DMS114 treated with DMSO at 0.1 percent for 48 hours (cell line): Measurements from ENCODE around the gene EXTL1.
"Not testable (repeated sequence)": the region's sequence is repeated elsewhere in the genome, so short reads cannot be mapped to it uniquely, and the experiment has no call there.

ENCODE experiments used
- DNase-seq: peaks from one replicate; lab custom pipeline; 2025; ENCODE audit not compliant: unreplicated experiment; lab: John Stamatoyannopoulos, UW

Gene EXTL1, protein sequence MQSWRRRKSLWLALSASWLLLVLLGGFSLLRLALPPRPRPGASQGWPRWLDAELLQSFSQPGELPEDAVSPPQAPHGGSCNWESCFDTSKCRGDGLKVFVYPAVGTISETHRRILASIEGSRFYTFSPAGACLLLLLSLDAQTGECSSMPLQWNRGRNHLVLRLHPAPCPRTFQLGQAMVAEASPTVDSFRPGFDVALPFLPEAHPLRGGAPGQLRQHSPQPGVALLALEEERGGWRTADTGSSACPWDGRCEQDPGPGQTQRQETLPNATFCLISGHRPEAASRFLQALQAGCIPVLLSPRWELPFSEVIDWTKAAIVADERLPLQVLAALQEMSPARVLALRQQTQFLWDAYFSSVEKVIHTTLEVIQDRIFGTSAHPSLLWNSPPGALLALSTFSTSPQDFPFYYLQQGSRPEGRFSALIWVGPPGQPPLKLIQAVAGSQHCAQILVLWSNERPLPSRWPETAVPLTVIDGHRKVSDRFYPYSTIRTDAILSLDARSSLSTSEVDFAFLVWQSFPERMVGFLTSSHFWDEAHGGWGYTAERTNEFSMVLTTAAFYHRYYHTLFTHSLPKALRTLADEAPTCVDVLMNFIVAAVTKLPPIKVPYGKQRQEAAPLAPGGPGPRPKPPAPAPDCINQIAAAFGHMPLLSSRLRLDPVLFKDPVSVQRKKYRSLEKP

DNA sequence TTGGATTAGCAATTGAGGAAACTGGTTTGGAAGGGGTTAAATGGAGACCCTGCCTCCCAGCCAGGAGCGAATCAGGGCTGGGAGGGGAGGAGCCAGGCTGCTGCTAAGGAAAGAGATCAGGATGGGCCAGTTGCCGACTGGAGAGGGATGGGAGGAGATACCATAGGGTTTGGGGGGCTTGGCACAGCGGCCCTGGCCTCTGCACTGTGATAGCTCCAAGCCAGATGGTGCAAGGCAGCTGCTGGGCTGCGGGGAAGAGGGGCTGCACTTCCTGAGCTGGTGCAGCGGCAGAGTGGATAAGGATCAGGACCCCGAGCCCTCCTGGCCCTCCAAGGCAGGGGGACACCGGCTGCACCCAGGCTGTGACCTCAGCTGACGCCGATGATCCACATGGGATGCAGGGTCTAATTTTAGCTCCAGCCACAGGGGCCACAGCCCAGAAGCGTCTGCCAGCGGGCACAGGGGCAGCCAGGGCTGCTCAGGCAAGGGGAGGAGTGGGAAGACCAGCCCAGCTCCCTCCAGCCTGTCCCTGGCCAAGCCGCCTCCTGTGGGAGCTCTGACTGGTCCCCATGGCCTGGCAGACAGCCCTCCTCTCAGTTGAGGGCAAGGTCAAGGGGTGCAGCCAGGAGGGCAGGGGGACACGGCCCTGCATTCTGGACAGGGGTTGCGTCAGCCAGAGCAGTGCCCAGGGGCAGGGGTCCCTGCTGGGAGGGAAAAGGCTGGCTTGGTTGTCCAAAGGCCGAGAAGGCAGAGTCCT is at the start of gene EXTL1:
Gene EXTL1, plus strand, starts transcription at position 129 of the 757 bp plus-strand sequence. CDS start 872 bp downstream, outside the sequence.
- DNase-seq = peak; percentile 19

DNA sequence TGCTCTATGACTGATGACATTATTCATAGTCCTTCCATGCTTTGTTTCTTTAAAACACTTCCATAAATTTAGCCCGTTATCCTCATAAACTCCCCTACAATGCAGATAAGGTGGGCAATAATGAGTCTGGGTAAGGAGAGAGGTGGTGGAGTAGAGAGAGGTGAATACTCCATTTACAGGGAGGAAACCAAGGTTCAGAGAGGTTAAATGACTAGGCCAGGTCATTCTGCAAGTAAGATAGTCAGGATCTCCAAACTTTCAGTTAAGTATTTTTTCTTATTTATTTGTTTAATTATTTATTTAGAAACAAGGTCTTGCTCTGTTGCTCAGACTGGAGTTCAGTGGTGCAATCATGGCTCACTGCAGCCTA is 49.8 kb upstream of the EXTL1 start:
- DNase-seq = no peak

DNA sequence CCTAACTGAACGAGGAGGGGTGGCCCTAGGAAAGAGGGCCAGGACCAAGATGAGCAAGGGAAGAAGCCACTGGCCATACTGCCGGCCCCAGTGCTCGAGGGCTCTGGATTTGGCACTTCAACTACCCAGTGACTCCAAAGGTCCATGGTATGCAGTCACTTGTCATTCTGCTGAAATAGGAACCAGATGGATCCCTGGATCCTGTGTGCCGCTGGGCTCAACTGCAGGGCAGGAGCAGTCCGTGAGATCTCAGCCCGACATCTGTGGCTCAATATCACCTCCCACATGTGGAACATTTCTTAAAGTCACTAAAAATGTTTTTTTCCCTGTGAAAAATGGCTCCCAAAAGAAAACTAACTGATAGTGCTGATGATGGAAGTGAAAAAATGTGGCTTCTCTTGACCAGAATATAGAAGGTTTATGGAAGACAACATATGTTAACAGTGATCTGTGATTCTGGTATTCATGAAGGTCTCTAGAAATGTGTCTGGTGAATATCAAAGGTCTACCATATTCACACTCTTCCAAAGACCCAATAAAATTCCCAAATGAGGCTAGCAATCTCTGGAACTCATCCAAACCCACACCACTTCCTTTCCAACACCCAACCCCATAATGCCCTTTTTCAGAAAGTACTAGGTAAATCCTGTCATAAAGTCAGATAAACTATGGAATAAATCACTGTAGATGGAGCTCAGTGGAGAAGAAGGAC is 47.8 kb upstream of the EXTL1 start:
- no peak for DNase-seq

DNA sequence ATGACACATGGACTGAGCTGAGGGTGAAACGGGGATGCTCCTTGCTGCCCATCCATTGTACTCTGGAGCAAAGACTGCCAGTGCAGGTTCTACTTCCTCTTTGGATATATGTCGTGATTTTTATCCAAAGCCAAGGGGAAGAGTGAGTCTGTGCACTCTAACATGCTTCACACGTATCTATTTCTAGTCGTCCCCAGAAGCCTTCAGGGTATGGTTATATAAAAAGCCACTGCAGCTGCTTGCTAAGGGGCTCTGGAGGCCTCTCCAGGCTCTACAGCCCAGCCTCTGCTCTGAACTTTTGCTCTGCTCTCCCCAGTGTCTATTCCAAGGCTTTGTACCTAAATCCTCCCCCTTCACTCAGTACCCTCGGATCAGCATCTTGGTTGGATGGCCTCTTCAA is 43.8 kb upstream of the EXTL1 start:
- DNase-seq = no peak

DNA sequence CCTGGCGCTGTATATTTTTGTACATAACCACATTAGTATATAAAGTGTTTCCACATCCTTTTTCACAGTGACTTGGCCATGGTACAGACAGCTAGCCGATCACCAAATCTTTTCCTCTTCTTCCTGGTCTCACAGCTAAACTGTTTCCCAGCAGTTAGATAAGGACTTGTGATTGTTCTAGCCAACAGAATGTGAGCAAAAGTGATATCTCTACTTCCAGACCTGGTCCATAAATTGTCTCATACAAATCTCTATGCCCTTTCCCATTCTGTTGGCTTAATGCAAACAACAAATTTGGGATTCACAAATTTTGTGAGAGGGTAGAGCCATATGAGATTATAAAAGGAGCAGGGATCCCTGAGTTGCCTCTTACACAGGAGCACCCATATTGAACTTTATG is 43.2 kb upstream of the EXTL1 start:
- no peak for DNase-seq

DNA sequence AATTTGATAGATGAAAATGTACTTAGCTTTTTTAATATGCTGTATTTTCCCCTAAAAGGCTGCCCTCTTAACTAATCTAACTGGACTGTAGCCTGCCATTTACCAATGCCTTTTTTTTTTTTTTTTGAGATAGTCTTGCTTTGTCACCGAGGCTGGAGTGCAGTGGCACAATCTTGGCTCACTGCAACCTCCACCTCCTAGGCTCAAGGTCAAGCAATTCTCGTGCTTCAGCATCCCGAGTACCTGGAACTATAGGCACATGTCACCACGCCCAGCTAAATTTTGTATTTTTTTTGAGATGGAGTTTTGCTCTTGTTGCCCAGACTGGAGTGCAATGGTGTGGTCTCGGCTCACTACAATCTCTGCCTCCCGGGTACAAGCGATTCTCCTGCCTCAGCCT is 42.4 kb upstream of the EXTL1 start:
- no peak for DNase-seq

DNA sequence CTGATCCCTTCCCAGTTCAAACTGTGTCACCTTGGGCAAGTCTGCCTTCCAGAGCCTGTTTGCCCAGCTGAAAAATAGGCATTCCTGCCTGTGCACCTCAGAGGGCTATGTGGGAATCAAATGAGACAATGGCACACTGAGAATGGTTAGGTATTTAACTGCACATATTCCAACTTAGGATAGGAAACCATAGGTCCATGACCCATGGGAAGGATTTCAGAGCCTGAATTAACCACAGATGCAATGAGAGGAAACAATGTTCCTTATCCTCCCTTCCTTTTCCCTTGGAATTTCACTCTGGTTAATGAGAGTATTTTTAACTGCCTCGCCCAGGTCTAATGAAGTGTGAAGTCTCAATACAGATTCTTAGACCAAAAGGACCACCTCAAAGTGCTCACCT is 36.4 kb upstream of the EXTL1 start:
- no peak for DNase-seq

DNA sequence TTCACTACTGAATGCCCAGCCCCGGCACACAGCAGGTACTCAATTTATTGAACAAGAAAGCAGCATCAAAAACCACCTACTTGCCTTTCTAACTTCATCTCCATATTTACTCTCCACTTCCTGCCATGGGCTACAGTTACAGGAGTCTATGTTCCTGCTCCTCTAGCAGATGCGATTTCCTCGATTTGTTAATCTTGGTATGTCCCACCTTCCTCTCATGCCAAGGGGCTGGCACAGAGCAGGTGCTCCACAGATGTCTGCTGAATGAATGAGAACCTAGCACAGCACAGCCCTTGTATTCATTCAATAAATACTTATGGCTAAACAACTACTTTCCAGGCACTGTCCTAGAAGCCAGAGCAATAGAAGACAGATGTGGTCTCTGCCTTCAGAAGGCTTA is 35.9 kb upstream of the EXTL1 start:
- no peak for DNase-seq

DNA sequence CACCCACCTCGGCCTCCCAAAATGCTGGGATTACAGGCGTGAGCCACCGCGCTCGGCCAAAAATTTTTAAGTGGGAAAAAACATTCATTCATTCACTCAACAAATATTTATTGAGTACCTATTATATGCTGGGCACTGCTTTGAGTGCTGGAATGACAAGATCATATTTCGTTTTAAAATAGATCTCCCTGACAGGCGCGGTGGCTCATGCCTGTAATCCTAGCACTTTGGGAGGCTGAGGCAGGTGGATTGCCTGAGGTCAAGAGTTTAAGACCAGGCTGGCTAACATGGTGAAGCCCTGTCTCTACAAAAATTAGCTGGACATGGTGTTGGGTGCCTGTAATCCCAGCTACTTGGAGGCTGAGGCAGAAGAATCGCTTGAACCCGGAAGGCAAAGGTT is 34.8 kb upstream of the EXTL1 start:
- DNase-seq = not testable (repeated sequence)

DNA sequence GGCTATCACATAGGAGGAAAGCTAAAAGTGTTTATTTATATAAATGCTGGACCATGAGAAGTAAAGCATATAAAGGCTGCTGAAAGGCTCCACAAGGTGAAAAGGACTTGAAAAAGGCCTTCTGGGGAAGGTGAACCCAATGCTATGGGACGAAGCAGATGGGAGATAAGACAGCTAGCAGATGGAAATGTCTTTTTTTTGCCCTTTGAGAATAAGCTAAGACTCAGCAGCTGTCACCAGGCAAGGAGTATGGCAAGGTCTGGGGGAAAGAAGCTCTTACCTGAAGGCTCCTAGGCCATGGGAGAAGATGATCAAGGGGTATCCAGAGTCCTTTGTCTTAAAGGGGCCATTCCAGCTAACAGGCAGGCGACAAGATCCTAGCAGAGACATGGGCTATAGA is 33.6 kb upstream of the EXTL1 start:
- no peak for DNase-seq

DNA sequence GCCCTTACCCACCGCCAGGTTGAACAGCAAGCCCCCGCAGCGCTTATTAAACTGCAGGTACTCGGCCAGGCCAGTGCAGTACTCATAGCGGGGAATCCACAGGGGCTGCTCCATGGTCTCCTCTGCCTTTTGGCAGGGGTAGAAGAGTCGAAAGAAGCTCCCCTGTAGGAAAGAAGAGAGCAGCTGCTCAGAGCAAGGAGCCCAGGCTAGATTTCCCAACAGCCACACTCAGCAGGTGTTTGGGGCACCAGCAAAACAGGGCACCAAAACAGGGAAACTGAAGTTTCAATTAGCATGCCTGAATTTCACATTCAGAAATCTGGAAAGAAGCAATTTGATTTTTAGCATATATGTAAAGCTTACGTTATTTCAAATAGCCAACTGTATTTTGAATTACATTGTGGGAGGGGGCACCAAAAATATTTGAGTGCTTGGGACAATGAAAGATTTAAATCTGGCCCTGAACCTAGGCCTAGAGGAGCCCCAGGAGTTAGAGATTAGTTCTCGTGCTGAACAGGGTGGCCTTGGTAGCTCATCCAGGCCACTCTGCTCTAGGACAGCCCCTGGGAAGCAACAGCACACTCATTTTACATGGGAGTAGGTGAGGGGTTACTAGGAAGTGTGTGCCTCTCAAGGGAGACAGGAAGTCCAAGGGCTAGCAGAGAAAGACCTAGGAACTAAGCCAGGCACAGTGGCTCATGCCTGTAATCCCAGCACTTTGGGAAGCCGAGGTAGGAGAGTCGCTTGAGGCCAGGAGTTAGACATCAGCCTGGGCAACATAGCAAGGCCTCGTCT is 31.9 kb upstream of the EXTL1 start:
- DNase-seq = no peak

DNA sequence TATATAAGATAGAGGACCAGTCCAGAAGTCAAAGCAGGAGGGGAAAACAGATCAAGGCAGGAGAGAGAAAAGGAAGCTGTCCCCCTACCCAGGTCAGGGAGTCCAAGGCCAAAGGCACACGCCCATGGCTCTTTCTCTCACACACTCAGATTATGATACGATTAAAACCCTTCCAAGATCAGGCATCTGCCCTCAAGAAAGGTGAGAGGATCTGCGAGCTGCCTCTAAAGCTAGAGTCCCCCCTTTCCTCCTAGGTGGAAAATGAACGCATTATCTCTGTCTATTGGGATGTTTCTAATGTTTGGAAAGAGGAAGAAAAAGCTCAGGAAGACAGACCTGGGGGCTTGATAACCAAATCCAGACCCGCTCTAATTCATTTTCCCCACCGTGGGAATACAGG is 31.3 kb upstream of the EXTL1 start:
- DNase-seq = no peak

DNA sequence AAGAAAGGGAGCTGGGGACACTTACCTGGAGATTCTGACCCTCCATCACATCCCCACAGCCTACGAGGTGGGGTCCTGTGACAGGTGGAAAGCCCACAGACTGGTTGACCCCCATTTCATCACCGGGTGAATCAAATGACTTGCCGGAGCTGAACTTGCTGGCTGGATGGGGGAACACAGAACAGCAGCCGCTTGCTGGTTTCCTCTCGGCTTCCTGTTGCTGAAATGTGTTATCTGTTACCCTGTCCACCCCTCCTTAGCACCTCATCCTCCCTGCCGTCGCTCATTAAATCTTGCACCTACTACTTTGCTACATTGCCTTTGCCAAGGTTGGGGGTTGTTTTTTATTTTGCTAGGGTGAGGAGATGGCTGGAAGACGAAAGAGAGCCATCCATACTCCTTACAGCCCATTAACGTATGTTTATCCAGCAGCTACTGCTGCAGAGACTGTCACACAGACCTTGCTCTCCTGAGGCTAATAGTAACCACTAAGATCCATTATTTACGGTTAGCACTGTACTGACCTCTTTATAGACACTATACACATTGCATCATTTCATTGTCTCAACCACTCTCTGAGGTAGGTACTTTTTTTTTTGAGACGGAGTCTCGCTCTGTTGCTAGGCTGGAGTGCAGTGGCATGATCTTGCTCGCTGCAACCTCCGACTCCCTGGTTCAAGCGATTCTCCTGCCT is 30.7 kb upstream of the EXTL1 start:
- no peak for DNase-seq

DNA sequence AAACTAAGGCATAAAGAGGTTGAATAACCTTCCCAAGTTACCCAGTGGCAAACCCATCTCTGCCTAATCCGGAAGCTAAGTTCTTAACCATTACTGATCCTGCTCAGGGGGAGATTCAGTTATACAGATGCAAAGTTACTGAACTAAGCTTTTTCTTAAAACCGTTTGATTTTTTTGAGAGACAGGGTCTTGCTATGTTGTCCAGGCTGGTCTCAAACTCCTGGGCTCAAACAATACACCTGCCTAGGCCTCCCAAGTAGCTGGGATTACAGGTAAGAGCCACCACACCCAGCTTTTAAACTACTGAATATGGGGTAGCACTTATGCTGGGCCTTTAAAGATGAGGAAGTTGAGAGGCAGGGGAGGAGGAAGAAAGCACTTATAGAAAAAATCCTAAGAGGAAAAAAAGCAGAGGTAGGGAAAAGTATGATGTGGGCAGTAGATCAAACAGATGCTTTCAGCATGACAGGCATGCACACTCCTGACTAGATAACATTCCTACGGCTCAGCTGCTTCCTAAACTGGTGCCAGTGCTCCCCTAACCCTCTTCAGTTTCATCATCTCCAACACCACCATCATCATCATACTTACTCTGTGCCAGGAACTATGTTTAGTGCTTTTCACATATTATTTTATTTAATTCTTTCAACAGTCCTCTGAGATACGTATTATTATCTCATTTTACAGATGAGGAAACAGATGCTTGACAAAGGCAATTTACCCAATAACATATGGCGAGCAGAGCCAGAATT is 29.5 kb upstream of the EXTL1 start:
- DNase-seq = no peak

DNA sequence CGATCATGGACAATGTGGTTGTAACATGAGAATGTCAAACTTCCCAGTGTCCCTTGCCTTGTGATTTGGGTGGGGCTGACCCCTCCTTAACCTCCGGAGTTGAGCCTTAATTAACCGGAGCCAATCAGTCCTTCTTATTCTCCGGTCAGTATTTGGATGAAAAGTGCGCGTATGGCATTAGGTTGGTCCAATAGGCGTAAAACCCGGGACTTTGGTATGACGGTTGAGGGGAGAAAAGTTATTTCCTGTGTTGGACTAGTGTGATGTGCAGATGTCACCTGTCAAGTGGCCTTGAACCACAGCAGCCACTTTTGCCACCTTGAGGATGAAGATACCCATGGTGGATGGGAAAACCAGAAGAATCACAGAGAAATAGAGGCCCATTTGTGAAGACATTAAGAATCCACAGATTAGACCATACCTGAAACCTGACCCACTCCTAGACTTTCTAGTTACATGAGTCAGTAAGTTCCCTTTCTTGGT is 28.8 kb upstream of the EXTL1 start:
- no peak for DNase-seq

DNA sequence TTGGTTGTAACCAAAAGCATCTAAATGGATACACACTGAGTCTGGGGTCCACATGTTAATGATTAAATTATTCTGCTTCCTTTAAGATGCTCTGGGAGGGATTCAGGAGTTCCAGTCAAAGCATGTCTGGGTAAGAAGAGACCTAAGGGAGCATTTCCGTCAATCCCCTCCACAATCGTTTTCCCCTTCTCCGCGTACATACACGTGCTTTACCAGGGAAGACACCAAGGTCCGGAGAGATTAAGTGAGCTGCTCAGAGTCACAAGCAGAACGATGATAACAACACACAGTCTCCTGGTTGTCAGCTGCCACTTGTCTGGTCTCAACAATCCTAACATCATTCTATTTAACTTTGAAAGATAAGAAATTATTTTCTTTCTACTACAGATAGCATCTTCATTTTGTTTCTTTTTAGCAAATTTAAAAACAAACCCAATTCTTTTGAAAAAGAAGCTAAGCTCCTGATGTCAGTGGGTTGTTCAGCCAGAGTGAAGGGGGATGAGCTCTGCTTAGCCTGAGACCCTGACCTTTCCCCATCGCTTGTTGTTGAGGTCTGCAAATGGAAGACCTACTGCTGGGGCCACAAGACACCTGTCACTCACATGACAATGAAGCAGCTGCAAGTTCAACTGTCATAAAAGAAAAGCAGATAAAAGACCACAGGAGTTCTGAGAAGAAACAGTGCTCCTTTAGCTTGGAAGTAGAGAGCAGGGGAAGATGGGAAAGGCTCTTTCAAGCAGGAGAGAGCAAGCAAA is 28.2 kb upstream of the EXTL1 start:
- no peak for DNase-seq

DNA sequence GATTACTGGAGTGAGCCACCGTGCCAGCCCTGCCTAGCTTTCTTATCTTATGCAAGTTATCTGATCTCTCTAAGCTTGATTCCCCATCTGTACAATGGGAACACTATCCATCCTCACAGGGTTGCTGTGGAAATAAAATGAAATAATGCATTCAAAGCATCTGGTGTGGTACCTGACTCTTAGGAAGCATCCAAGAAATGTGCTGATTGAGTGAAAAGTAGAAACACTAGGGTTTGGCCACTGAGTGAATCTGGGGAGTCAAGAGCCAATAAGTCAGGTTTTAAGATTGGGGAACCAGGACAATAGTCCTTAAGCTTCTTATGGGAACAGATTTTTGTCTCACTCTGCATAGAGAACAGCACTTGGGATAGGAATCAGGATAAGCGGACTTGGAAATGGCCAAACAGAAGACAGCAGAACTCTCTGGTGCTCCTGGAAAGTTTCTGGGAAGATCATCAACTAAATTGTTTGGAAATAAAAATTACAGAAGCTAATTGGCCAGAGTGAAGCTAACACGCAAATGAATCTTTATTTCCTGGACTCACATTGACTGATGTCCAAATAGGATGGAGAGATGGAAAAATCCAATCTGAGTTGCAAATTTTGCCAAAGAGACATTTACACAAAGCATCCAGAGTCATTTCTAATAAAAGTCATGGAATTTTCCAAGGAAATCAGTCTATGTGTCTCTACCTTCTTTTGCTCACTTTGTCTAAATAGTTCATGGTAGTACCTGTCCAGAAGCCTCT is 27.0 kb upstream of the EXTL1 start:
- DNase-seq = no peak
